Natural killer cell (primary cell): ENCODE measurements around the gene CENPX. TPM values are rescaled to one million over a fixed set of nuclear protein-coding genes. Genes with fewer than 3 reads are reported as not detected.

Experiments
- ATAC-seq, 3 donors: fragments of 150-1000 bp in 2 of 3; fragments of 200-7000 bp in 1 of 3; cut with Tn5 transposase; 1 replicate in 1 of 3; 2 replicates in 2 of 3; pipeline ENCODE4 v1.10.0; 2021; ENCODE audit warnings: mild to moderate bottlenecking in 2 of 3, moderate library complexity in 2 of 3
- DNase-seq, 2 donors: peaks; one replicate each; pipeline versions ENCODE4 v3.0.0 to v3.0.0-alpha.2; 2013 to 2021; ENCODE audit warnings: mixed read lengths in 1 of 2
- H3K27ac ChIP-seq: one replicate; pipeline ENCODE4 v1.5.1; 2013; ENCODE audit warnings: mild to moderate bottlenecking, low read length
- H3K27me3 ChIP-seq: one replicate; pipeline ENCODE4 v1.6.1; 2013; ENCODE audit warnings: low read length; ENCODE audit not compliant: control insufficient read depth, insufficient read depth
- H3K36me3 ChIP-seq: one replicate; pipeline ENCODE4 v1.6.1; 2013; ENCODE audit warnings: low read length; ENCODE audit not compliant: control insufficient read depth, insufficient read depth
- H3K4me1 ChIP-seq: one replicate; pipeline ENCODE4 v1.6.1; 2013; ENCODE audit warnings: low read length; ENCODE audit not compliant: control insufficient read depth, insufficient read depth
- H3K4me3 ChIP-seq: one replicate; pipeline ENCODE4 v1.5.1; 2013; ENCODE audit warnings: low read length
- H3K9me3 ChIP-seq: one replicate; pipeline ENCODE4 v1.6.1; 2013; ENCODE audit warnings: low read length; ENCODE audit not compliant: control insufficient read depth, insufficient read depth
- H3K27ac Mint-ChIP-seq, 2 donors: one replicate each; pipeline ENCODE4 v1.8.0; 2022; ENCODE audit warnings: mild to moderate bottlenecking in 2 of 2, mixed read lengths in 2 of 2, moderate library complexity in 1 of 2
- H3K27me3 Mint-ChIP-seq, 2 donors: one replicate each; pipeline ENCODE4 v1.8.0; 2022; ENCODE audit warnings: low read depth in 2 of 2, mixed read lengths in 2 of 2
- H3K36me3 Mint-ChIP-seq: one replicate; pipeline ENCODE4 v1.8.0; 2022; ENCODE audit warnings: mixed read lengths
- H3K4me1 Mint-ChIP-seq, 2 donors: one replicate each; pipeline ENCODE4 v1.8.0; 2022; ENCODE audit warnings: mixed read lengths in 2 of 2
- H3K4me3 Mint-ChIP-seq: one replicate; pipeline ENCODE4 v1.8.0; 2022; ENCODE audit warnings: mild to moderate bottlenecking, moderate library complexity, mixed read lengths
- H3K9me3 Mint-ChIP-seq, 2 donors: one replicate each; pipeline ENCODE4 v1.8.0; 2022; ENCODE audit warnings: mixed read lengths in 2 of 2
- CTCF ChIP-seq: fragments of 200-600 bp; IDR thresholded peaks from one replicate; pipeline ENCODE4 v1.8.0; 2022; ENCODE audit warnings: antibody characterized with exemption
- WGBS: methylation state at CpG from one replicate; pipeline ENCODE4 v1.1.7; 2013; ENCODE audit warnings: missing lambda C conversion rate; ENCODE audit not compliant: insufficient coverage; 5-methylcytosine and 5-hydroxymethylcytosine counted together
- intact Hi-C: fragments of 100-400 bp; cut with micrococcal nuclease; formaldehyde crosslinking; loops from one replicate; pipeline ENCODE4 v1.14.2; 2022
- total RNA-seq, 4 donors: library from RNA; stranded (reverse); fragments of 120-200 nt in 1 of 4; gene quantifications; one replicate each; pipeline versions ENCODE4 v1.2.3 to v1.2.4, GENCODE V29; 2013 to 2022

Gene CENPX
- total RNA-seq, 3 donors from 2014 or later (not counting 1 experiment from before 2014, with no cell fraction given): 22.8 to 29.6 (median 27.0) TPM

GRCh38 chr17:82022981-82023446 is 336 bp upstream of the CENPX start, which contains the start of gene LRRC45:
Gene LRRC45, plus strand, starts transcription at chr17:82023305. Its CDS starts 339 bp downstream, at chr17:82023644.
- Histone ChIP-seq H3K4me1 (peaks cover 29% of the 10 kb centered on the region), H3K36me3 (no peaks in the 10 kb centered on the region), H3K4me3 (peak within 1 kb of the TSS; percentile 77), H3K27me3 (no peaks in the 10 kb centered on the region), H3K27ac (peak within 1 kb of the TSS; percentile 38), H3K9me3 (no peaks in the 10 kb centered on the region)
- WGBS: under 1% methylated on average over 42 of the region's 42 CpGs
- no peak for TF ChIP-seq CTCF
- no peaks in the 10 kb centered on the region for H3K36me3 Mint-ChIP-seq
- H3K4me3 Mint-ChIP-seq: peak within 1 kb of the TSS; percentile 83
- peak within 1 kb of the TSS in 1 of 2 donors; percentile 92 for H3K27ac Mint-ChIP-seq
- intact Hi-C loops: loop anchor here (1.0 to 2.0 kb wide), 2 partner anchors 14 to 76 kb away; partner anchors contain the start of genes DCXR and FASN
- H3K27me3 Mint-ChIP-seq: no peaks in the 10 kb centered on the region
- DNase-seq (peak; percentile 99), ATAC-seq (peak; percentile 94 to 99 (median 94))
- peaks cover 7 to 34% of the 10 kb centered on the region in 2 donors for H3K4me1 Mint-ChIP-seq
- no peaks in the 10 kb centered on the region for H3K9me3 Mint-ChIP-seq

- Mint-ChIP-seq H3K4me1 (peaks cover 7 to 34% of the 10 kb centered on the region in 2 donors), H3K4me3 (peak overlapping the region; percentile 83), H3K27me3 (no peaks in the 10 kb centered on the region), H3K36me3 (no peaks in the 10 kb centered on the region), H3K27ac (peak overlapping the region in 1 of 2 donors; percentile 92), H3K9me3 (no peaks in the 10 kb centered on the region)
- Histone ChIP-seq H3K36me3 (no peaks in the 10 kb centered on the region), H3K9me3 (no peaks in the 10 kb centered on the region), H3K27ac (no peak overlapping the region), H3K27me3 (no peaks in the 10 kb centered on the region), H3K4me3 (peak overlapping the region; percentile 77), H3K4me1 (peaks cover 29% of the 10 kb centered on the region)
- ATAC-seq: no peak
- 2% methylated on average over 9 of the region's 10 CpGs for WGBS
- intact Hi-C loops: loop anchor here (2.0 kb wide), 1 partner anchor 77 kb away; the partner anchor contains the start of gene FASN
- no peak for TF ChIP-seq CTCF
- peak in 1 of 2 donors; percentile 31 for DNase-seq
These were observed 773 bp downstream of the CENPX start for GRCh38 chr17:82021900-82022309.

GRCh38 chr17:82021107-82021899 is 1.4 kb downstream of the CENPX start:
- intact Hi-C loops: no loop called here
- no peaks in the 10 kb centered on the region for H3K27me3 Mint-ChIP-seq
- H3K27ac Mint-ChIP-seq: peak overlapping the region in 1 of 2 donors; percentile 92
- peak overlapping the region; percentile 83 for H3K4me3 Mint-ChIP-seq
- TF ChIP-seq CTCF: no peak
- no peaks in the 10 kb centered on the region for H3K36me3 ChIP-seq
- no peaks in the 10 kb centered on the region for H3K9me3 ChIP-seq
- no peak for ATAC-seq
- DNase-seq: peak in 1 of 2 donors; percentile 75
- WGBS: 49% methylated on average over 24 of the region's 25 CpGs
- H3K27me3 ChIP-seq: no peaks in the 10 kb centered on the region
- H3K27ac ChIP-seq: no peak overlapping the region
- H3K9me3 Mint-ChIP-seq: no peaks in the 10 kb centered on the region
- peaks cover 7 to 34% of the 10 kb centered on the region in 2 donors for H3K4me1 Mint-ChIP-seq
- H3K36me3 Mint-ChIP-seq: no peaks in the 10 kb centered on the region
- H3K4me3 ChIP-seq: peak overlapping the region; percentile 77
- peaks cover 29% of the 10 kb centered on the region for H3K4me1 ChIP-seq
